TTC549 (cell line): ENCODE results near the gene MAPK4.
"Not testable (repeated sequence)": the region's sequence is repeated elsewhere in the genome, so short reads cannot be mapped to it uniquely, and the experiment has no call there.

Source experiments
- FAIRE-seq: peaks from 2 replicates; lab custom pipeline; 2012; peaks lifted over from hg19 to GRCh38; lab: Jason Lieb, UNC

The MAPK4 gene

GRCh38 chr18:50754297-50754696 lies 194.4 kb downstream of the MAPK4 start:
- no peak for FAIRE-seq

- no peak for FAIRE-seq
Observed at GRCh38 chr18:50757358-50757757, 197.5 kb downstream of the MAPK4 start.

- no peak for FAIRE-seq
Observed at GRCh38 chr18:50769463-50769862, 209.6 kb downstream of the MAPK4 start.

- FAIRE-seq = no peak
Observed at GRCh38 chr18:50775207-50775606, 215.3 kb downstream of the MAPK4 start.

- FAIRE-seq = no peak
Observed at GRCh38 chr18:50775726-50776125, 215.8 kb downstream of the MAPK4 start.

- no peak for FAIRE-seq
Observed at GRCh38 chr18:50776383-50776782, 216.5 kb downstream of the MAPK4 start.

- not testable (repeated sequence) for FAIRE-seq
Observed at GRCh38 chr18:50779021-50779420, 219.1 kb downstream of the MAPK4 start.
